Renal pelvis (tissue), 12 donors: ENCODE data around the gene H6PD. TPM values are rescaled to one million over a fixed set of nuclear protein-coding genes. Genes with fewer than 3 reads are reported as not detected.
A peak's percentile ranks its signal among the peaks of the same experiment; 100 is the strongest.

Experiments
- DNase-seq: peaks from one replicate; pipeline ENCODE4 v3.0.0-alpha.2; 2013
- long read RNA-seq, 16 experiments: transcript quantifications; one replicate each; lab custom pipeline, GENCODE V29; 2026
- polyA plus RNA-seq, 3 donors: library from polyadenylated mRNA; unstranded; fragments of 120-200 nt; gene quantifications; one replicate each; pipeline ENCODE4 v1.2.1, GENCODE V29; 2013; ENCODE audit not compliant: insufficient read length in 3 of 3

Gene H6PD
- polyA plus RNA-seq, result 10 to 100 TPM; 36.1 to 45.2 (median 39.3) TPM
- long read RNA-seq, donor 1, full-length matches to known transcripts, result 2 of 2 reads
- long read RNA-seq, donor 1, partial matches to known transcripts, result 0 of 2 reads
- long read RNA-seq, donor 1, other reads (novel, unspliced or antisense), result 0 of 2 reads
- long read RNA-seq, donor 2, full-length matches to known transcripts, result 2 of 2 reads
- long read RNA-seq, donor 2, partial matches to known transcripts, result 0 of 2 reads
- long read RNA-seq, donor 2, other reads (novel, unspliced or antisense), result 0 of 2 reads
- long read RNA-seq, donor 3, full-length matches to known transcripts, result 3 of 13 reads
- long read RNA-seq, donor 3, partial matches to known transcripts, result 10 of 13 reads
- long read RNA-seq, donor 3, other reads (novel, unspliced or antisense), result 0 of 13 reads
- long read RNA-seq, donor 4, full-length matches to known transcripts, result 3 of 3 reads
- long read RNA-seq, donor 4, partial matches to known transcripts, result 0 of 3 reads
- long read RNA-seq, donor 4, other reads (novel, unspliced or antisense), result 0 of 3 reads
- long read RNA-seq, donor 5, result 0 reads
- long read RNA-seq, donor 6, full-length matches to known transcripts, result 3 of 15 reads
- long read RNA-seq, donor 6, partial matches to known transcripts, result 12 of 15 reads
- long read RNA-seq, donor 6, other reads (novel, unspliced or antisense), result 0 of 15 reads
- long read RNA-seq, donor 7, full-length matches to known transcripts, result 5 of 18 reads
- long read RNA-seq, donor 7, partial matches to known transcripts, result 13 of 18 reads
- long read RNA-seq, donor 7, other reads (novel, unspliced or antisense), result 0 of 18 reads
- long read RNA-seq, donor 8, full-length matches to known transcripts, result 4 of 9 reads
- long read RNA-seq, donor 8, partial matches to known transcripts, result 5 of 9 reads
- long read RNA-seq, donor 8, other reads (novel, unspliced or antisense), result 0 of 9 reads
- long read RNA-seq, donor 9, full-length matches to known transcripts, result 4 of 9 reads
- long read RNA-seq, donor 9, partial matches to known transcripts, result 0 of 9 reads
- long read RNA-seq, donor 9, other reads (novel, unspliced or antisense), result 5 of 9 reads
- long read RNA-seq, donor 10, full-length matches to known transcripts, result 4 of 16 reads
- long read RNA-seq, donor 10, partial matches to known transcripts, result 12 of 16 reads
- long read RNA-seq, donor 10, other reads (novel, unspliced or antisense), result 0 of 16 reads
- long read RNA-seq, donor 11, full-length matches to known transcripts, result 10 of 31 reads
- long read RNA-seq, donor 11, partial matches to known transcripts, result 21 of 31 reads
- long read RNA-seq, donor 11, other reads (novel, unspliced or antisense), result 0 of 31 reads
- long read RNA-seq, donor 12, full-length matches to known transcripts, result 3 of 17 reads
- long read RNA-seq, donor 12, partial matches to known transcripts, result 14 of 17 reads
- long read RNA-seq, donor 12, other reads (novel, unspliced or antisense), result 0 of 17 reads
- long read RNA-seq, donor 13, full-length matches to known transcripts, result 1 of 1 reads
- long read RNA-seq, donor 13, partial matches to known transcripts, result 0 of 1 reads
- long read RNA-seq, donor 13, other reads (novel, unspliced or antisense), result 0 of 1 reads
- long read RNA-seq, donor 14, result 0 reads
- long read RNA-seq, donor 15, full-length matches to known transcripts, result 8 of 21 reads
- long read RNA-seq, donor 15, partial matches to known transcripts, result 13 of 21 reads
- long read RNA-seq, donor 15, other reads (novel, unspliced or antisense), result 0 of 21 reads
- long read RNA-seq, donor 16, full-length matches to known transcripts, result 7 of 16 reads
- long read RNA-seq, donor 16, partial matches to known transcripts, result 9 of 16 reads
- long read RNA-seq, donor 16, other reads (novel, unspliced or antisense), result 0 of 16 reads

GRCh38 chr1:9234223-9235095 is at the start of gene H6PD:
H6PD (plus strand) TSS chr1:9234774; CDS start chr1:9244935, 10,161 bp downstream.
- DNase-seq, result peak; percentile 76

- no peak for DNase-seq
Measured at GRCh38 chr1:9186082-9186859, 48.3 kb upstream of the H6PD start.

- no peak for DNase-seq
Measured at GRCh38 chr1:9187004-9187403, 47.6 kb upstream of the H6PD start.

- DNase-seq, result no peak
Measured at GRCh38 chr1:9190234-9190633, 44.3 kb upstream of the H6PD start.

- no peak for DNase-seq
Measured at GRCh38 chr1:9191231-9191630, 43.3 kb upstream of the H6PD start.

- no peak for DNase-seq
Measured at GRCh38 chr1:9192578-9193232, 41.9 kb upstream of the H6PD start.

GRCh38 chr1:9193233-9193625 is 41.3 kb upstream of the H6PD start:
- no peak for DNase-seq

- no peak for DNase-seq
Measured at GRCh38 chr1:9194024-9194423, 40.5 kb upstream of the H6PD start.

- DNase-seq, result no peak
Measured at GRCh38 chr1:9195651-9196050, 38.9 kb upstream of the H6PD start.

- DNase-seq, result peak; percentile 37
Measured at GRCh38 chr1:9196129-9197040, 38.2 kb upstream of the H6PD start.

- no peak for DNase-seq
Measured at GRCh38 chr1:9197186-9198099, 37.1 kb upstream of the H6PD start.

- peak; percentile 47 for DNase-seq
Measured at GRCh38 chr1:9198538-9199361, 35.8 kb upstream of the H6PD start.

- no peak for DNase-seq
Measured at GRCh38 chr1:9200441-9200840, 34.1 kb upstream of the H6PD start.

- no peak for DNase-seq
Measured at GRCh38 chr1:9201401-9202239, 33.0 kb upstream of the H6PD start.
